HEK293 (cell line): Measurements from ENCODE around the gene TRABD.

Source experiments
- CTCF ChIA-PET: fragments of 350-600 bp; formaldehyde crosslinking; extraction: SDS; loops from one replicate; lab custom pipeline; 2021; ENCODE audit warnings: antibody characterized with exemption; lab: Yijun Ruan, JAX
- POLR2A ChIA-PET: fragments of 300-600 bp; formaldehyde crosslinking; extraction: SDS; loops from one replicate; lab custom pipeline; 2020; ENCODE audit warnings: antibody characterized with exemption, inconsistent platforms; lab: Yijun Ruan, JAX
- H3K27ac ChIP-seq: fragments of 200-500 bp; sonication (Bioruptor generic); 2 replicates; pipeline ENCODE4 v1.5.1; 2014; ENCODE audit warnings: low read depth, low read length, control low read depth, inconsistent platforms; ENCODE audit errors: extremely low read depth
- H3K36me3 ChIP-seq, 2 experiments: fragments of 200-500 bp in 1 of 2; sonication (Bioruptor generic) in 1 of 2; 1 replicate in 1 of 2; 2 replicates in 1 of 2; pipeline ENCODE4 v1.5.1; 2014 to 2017; ENCODE audit warnings: inconsistent platforms in 2 of 2, low read length in 2 of 2; ENCODE audit not compliant: control insufficient read depth in 2 of 2, insufficient read depth in 1 of 2
- H3K4me1 ChIP-seq: fragments of 200-500 bp; sonication (Bioruptor generic); 2 replicates; pipeline ENCODE4 v1.5.1; 2014; ENCODE audit warnings: mild to moderate bottlenecking, low read length, inconsistent platforms; ENCODE audit not compliant: control insufficient read depth, insufficient read depth
- H3K4me3 ChIP-seq: 2 replicates; pipeline ENCODE4 v1.5.1; 2011; ENCODE audit warnings: low read depth, mild to moderate bottlenecking, control low read depth, low read length, moderate library complexity
- H3K9me3 ChIP-seq: fragments of 200-500 bp; sonication (Bioruptor generic); 2 replicates; pipeline ENCODE4 v1.5.1; 2014; ENCODE audit warnings: low read depth, low read length, inconsistent platforms; ENCODE audit not compliant: control insufficient read depth, insufficient read depth
- AEBP2 ChIP-seq: fragments of 450-650 bp; formaldehyde crosslinking; IDR thresholded peaks from 2 replicates; pipeline ENCODE4 v1.5.1; 2016; ENCODE audit warnings: missing biosample characterization, missing genetic modification characterization, borderline replicate concordance
- EGR2 ChIP-seq: fragments of 450-650 bp; formaldehyde crosslinking; IDR thresholded peaks from 2 replicates; pipeline ENCODE4 v1.5.1; 2016; ENCODE audit warnings: low read depth, missing biosample characterization, missing genetic modification characterization
- HIC1 ChIP-seq: fragments of 450-650 bp; formaldehyde crosslinking; IDR thresholded peaks from 2 replicates; pipeline ENCODE4 v1.5.1; 2016; ENCODE audit warnings: missing biosample characterization, missing genetic modification characterization
- IKZF3 ChIP-seq: fragments of 450-650 bp; IDR thresholded peaks from 2 replicates; pipeline ENCODE4 v1.5.0; 2018; ENCODE audit warnings: missing biosample characterization, mild to moderate bottlenecking, missing genetic modification characterization, moderate library complexity
- PBX3 ChIP-seq: sonication (generic); formaldehyde crosslinking; IDR thresholded peaks from 2 replicates; pipeline ENCODE4 v1.8.1; 2022; ENCODE audit warnings: mild to moderate bottlenecking, moderate library complexity, missing genetic modification reagents
- PRDM10 ChIP-seq: fragments of 450-650 bp; formaldehyde crosslinking; IDR thresholded peaks from 2 replicates; pipeline ENCODE4 v1.5.1; 2016; ENCODE audit warnings: missing biosample characterization, missing genetic modification characterization
- REST ChIP-seq: fragments of 450-650 bp; formaldehyde crosslinking; IDR thresholded peaks from 2 replicates; pipeline ENCODE4 v1.5.1; 2016; ENCODE audit warnings: missing biosample characterization, missing genetic modification characterization
- SALL2 ChIP-seq: fragments of 450-650 bp; formaldehyde crosslinking; IDR thresholded peaks from 2 replicates; pipeline ENCODE4 v1.5.0; 2017; ENCODE audit warnings: missing biosample characterization, mild to moderate bottlenecking, missing genetic modification characterization, borderline replicate concordance
- ZBTB17 ChIP-seq: fragments of 450-650 bp; formaldehyde crosslinking; IDR thresholded peaks from 2 replicates; pipeline ENCODE4 v1.5.1; 2016; ENCODE audit warnings: missing biosample characterization, missing genetic modification characterization
- ZBTB48 ChIP-seq: fragments of 450-650 bp; formaldehyde crosslinking; IDR thresholded peaks from 2 replicates; pipeline ENCODE4 v1.5.1; 2016; ENCODE audit warnings: missing biosample characterization, missing genetic modification characterization
- ZFHX2 ChIP-seq: fragments of 450-650 bp; formaldehyde crosslinking; conservative IDR thresholded peaks from 2 replicates; pipeline ENCODE4 v1.5.1; 2016; ENCODE audit warnings: missing biosample characterization, missing genetic modification characterization
- ZNF16 ChIP-seq: fragments of 450-650 bp; formaldehyde crosslinking; IDR thresholded peaks from 2 replicates; pipeline ENCODE4 v1.5.1; 2016; ENCODE audit warnings: low read depth, missing biosample characterization, missing genetic modification characterization
- ZNF324 ChIP-seq: fragments of 450-650 bp; formaldehyde crosslinking; IDR thresholded peaks from 2 replicates; pipeline ENCODE4 v1.5.1; 2016; ENCODE audit warnings: missing biosample characterization, missing genetic modification characterization
- ZNF335 ChIP-seq: fragments of 450-650 bp; formaldehyde crosslinking; conservative IDR thresholded peaks from 2 replicates; pipeline ENCODE4 v1.5.1; 2016; ENCODE audit warnings: missing biosample characterization, missing genetic modification characterization
- ZNF394 ChIP-seq: fragments of 450-650 bp; formaldehyde crosslinking; IDR thresholded peaks from 2 replicates; pipeline ENCODE4 v1.5.1; 2016; ENCODE audit warnings: missing biosample characterization, missing genetic modification characterization, mild to moderate bottlenecking, moderate library complexity, borderline replicate concordance
- ZNF549 ChIP-seq: fragments of 450-650 bp; IDR thresholded peaks from 2 replicates; pipeline ENCODE4 v1.5.1; 2018; ENCODE audit warnings: missing biosample characterization, missing genetic modification characterization, mild to moderate bottlenecking, inconsistent platforms, moderate library complexity
- ZNF629 ChIP-seq: fragments of 450-650 bp; formaldehyde crosslinking; IDR thresholded peaks from 2 replicates; pipeline ENCODE4 v1.5.1; 2017; ENCODE audit warnings: missing biosample characterization, missing genetic modification characterization
- ZNF843 ChIP-seq: fragments of 450-650 bp; formaldehyde crosslinking; IDR thresholded peaks from 2 replicates; pipeline ENCODE4 v1.5.1; 2016; ENCODE audit warnings: missing biosample characterization, missing genetic modification characterization

The TRABD gene

GRCh38 chr22:50148991-50149721 lies 36.6 kb upstream of the TRABD start (continued):
- TF ChIP-seq REST (tag by site-specific recombination) (no peak), HIC1 (tag by site-specific recombination) (no peak)

- no peak overlapping the region for H3K27ac ChIP-seq
- POLR2A ChIA-PET, result interaction anchor here (1.9 kb wide), 1 partner anchor 40 kb away, joined by 4 read pairs; no protein-coding TSS in a partner anchor
- no peaks in the 10 kb centered on the region for H3K36me3 ChIP-seq
- CTCF ChIA-PET, result interaction anchor here (1.0 to 3.6 kb wide), 11 partner anchors 7 to 220 kb away, joined by 3 to 24 read pairs (median 6); no protein-coding TSS in a partner anchor
- TF ChIP-seq ZNF394 (tag by site-specific recombination), result no peak
- no peak for TF ChIP-seq ZNF16 (tag by site-specific recombination)
- TF ChIP-seq ZBTB17 (tag by site-specific recombination), result no peak
- no peak for TF ChIP-seq ZNF843 (tag by site-specific recombination)
- TF ChIP-seq ZNF324, result no peak
- no peak for TF ChIP-seq IKZF3
- no peak for TF ChIP-seq AEBP2 (tag by site-specific recombination)
- TF ChIP-seq EGR2 (tag by site-specific recombination), result peak; percentile 78
- no peak for TF ChIP-seq SALL2 (tag by site-specific recombination)
- TF ChIP-seq ZNF549 (tag by site-specific recombination), result no peak
- no peak for TF ChIP-seq ZNF629 (tag by site-specific recombination)
- TF ChIP-seq ZNF335 (tag by site-specific recombination), result no peak
- peak; percentile 77 for TF ChIP-seq ZFHX2 (tag by site-specific recombination)
- TF ChIP-seq PRDM10 (tag by site-specific recombination), result no peak
- TF ChIP-seq PBX3 (CRISPR knock-in tag), result no peak
- no peak for TF ChIP-seq ZBTB48
- TF ChIP-seq, all 188 proteins: peak for 2
- H3K9me3 ChIP-seq, result no peaks in the 10 kb centered on the region
- no peak overlapping the region for H3K4me3 ChIP-seq
- no peaks in the 10 kb centered on the region for H3K4me1 ChIP-seq
These were observed 35.3 kb upstream of the TRABD start for GRCh38 chr22:50150161-50151129.
